ENCODE data around the gene LCP2.

LCP2 gene

DNA sequence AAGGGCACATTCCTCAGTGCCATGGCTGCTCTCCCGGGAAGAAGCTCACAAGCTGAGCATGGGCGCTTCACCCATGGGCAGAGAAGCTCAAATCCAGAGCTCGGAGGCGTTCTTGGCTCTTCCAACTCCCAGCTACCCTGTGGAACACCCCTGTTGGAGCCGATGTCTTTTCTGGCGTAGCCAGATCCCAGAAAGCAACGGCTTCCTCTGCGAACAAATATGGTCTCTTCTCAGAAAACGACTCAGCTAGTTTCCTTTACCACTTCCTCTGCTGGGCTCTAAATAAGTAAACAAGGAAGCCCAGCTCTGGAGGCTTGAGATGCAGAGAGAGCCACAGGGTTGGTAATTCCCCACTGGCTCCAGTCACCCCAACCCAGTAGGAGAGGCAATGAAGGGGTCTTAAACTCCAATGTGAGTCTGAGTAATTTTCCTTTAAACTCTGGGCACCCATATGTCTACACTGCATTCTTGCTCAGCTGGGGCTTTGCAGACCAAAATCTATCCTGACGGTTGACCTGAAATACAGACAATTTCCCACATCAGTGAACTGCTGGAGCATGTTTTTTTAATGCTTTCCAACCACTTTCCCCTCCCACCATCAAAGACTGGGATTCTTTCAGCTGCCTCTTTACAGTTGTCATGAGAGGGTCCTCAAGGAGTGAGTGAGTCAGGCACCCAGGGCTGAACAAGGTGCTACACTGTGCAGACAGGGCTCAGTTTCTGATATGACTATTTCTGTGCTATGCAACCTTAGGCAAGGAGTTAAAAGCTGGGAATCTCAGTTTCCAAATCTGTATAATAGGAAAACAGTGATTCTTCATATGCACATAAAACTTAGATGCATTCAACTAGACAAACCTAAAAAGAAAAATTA, at the start of gene LCP2:
Gene LCP2 (minus strand): TSS at position 189 of the 874 bp plus-strand sequence. CDS start 166 bp downstream, at position 23.
- DNase-seq = peak; percentile 77 to 82

DNA sequence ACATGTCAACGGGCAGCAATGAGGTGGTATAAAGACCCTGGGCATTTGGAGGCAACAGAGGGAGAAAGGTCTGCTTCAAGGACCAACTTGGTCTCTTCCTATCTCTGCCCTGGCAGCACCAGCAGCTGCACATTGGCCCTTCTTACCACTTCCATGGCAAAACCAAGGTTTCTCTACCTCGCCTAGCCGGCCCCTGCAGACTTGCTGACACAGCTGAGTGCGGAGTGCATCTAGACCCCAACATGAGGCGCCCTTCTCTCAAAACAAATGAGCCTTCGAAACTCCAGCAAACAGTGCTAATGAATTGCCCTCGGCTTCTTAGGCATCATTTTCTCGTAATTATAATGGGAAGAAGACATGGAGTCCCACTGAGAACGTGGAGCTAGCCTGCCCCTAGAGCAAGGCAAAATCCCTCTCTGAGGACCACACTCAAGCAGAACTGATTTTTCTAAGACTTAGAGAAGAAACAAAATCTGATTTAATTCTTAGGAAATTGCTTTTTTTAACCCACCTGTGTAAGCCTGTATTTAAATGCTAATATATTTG, 49.5 kb upstream of the LCP2 start:
- no peak for DNase-seq

DNA sequence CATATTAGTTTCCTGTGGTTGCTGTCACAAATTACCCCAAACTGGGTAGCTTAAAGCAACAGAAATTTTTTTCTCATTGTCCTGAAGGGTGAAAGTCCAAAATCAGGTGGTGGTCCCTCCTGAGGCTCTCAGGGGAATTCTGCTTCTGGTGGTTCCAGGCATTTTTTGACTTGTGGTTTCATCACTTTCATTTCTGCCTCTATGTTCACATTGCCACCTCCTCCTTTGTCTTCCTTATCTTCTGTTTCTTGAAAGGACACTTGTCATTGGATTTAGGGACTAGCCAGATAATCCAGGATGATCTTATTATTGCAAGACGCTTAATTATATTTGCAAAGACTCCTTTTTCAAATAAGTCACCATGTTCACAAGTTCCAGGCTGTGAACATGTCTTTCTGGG, 48.4 kb upstream of the LCP2 start:
- DNase-seq = no peak

DNA sequence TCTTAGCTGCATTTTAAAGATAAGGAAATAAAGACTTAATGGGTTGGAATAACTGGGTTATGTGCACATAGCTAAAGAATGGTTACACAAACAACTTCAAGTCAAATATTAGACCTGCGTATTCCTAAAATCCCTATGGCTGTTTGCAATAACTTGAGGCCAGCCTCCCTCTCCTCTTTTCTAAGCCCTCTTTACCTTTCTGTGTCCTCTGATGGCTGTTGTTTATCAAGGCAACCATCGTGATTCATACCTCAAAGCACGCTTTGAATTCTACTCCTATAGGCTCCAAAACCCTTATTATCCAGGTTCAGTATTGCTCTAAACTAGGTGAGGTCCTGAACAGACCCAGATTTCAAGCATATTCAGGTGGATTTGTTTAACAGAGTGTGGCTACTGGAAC, 45.6 kb upstream of the LCP2 start:
- DNase-seq = no peak

- no peak for DNase-seq
These were observed 44.7 kb upstream of the LCP2 start for GRCh38 chr5:170342153-170342725.

DNA sequence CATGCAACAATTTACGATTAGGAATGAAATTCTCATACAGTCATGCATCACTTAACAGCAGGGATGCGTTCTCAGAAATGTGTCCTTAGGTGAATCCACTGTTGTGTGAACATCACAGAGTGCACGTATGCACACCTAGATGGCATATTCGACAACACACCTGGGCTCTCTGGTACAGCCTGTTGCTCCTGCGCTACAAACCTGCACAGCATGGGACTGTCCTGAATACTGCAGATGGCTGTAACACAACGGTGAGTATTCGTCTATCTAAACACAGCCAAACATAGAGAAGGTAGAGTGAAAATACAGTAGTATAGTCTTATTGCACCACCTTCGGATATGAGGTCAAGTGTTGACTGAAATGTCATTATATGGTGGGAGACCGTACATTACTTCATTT, 44.0 kb upstream of the LCP2 start:
- DNase-seq = no peak

DNA sequence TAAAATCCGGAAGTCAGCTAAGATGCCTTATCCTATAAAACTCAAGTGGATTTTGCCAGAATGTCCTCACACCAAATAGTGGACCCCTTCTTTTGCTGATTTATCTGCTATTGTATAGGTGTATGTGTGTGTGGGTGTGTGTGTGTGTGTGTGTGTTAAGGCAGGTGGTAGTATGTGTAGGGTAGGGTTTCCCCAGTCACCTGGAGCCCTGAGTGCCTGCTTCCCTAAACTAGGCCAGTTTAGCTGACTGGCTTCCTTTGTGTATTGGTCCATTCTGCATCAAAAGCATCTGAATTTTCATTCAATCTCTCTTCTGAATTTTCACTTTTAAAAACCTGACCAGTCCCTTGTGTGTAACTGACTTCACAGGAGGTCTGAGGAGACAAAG, 42.2 kb upstream of the LCP2 start:
- DNase-seq = no peak

- DNase-seq = peak; percentile 57 to 68
These were observed 41.6 kb upstream of the LCP2 start for GRCh38 chr5:170338933-170339779.

DNA sequence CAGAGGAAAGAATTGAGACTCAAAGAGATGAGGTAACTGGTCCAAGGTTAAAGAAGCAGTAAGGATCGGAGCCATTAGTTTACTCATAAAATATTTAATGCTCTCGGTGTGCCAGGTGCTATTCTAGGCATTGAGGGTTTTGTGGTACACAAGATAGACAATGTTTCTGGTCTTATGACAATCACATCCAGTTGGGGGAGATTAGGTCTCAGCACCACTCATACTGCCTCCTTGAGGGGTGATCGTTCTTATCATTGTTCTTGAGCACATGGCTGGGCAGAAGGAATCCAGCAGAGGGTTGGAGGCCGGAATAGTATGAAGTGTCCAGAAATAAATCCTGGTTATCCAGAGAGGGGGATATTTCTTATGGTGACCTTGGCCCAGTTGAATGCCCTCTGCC, 40.7 kb upstream of the LCP2 start:
- no peak for DNase-seq

DNA sequence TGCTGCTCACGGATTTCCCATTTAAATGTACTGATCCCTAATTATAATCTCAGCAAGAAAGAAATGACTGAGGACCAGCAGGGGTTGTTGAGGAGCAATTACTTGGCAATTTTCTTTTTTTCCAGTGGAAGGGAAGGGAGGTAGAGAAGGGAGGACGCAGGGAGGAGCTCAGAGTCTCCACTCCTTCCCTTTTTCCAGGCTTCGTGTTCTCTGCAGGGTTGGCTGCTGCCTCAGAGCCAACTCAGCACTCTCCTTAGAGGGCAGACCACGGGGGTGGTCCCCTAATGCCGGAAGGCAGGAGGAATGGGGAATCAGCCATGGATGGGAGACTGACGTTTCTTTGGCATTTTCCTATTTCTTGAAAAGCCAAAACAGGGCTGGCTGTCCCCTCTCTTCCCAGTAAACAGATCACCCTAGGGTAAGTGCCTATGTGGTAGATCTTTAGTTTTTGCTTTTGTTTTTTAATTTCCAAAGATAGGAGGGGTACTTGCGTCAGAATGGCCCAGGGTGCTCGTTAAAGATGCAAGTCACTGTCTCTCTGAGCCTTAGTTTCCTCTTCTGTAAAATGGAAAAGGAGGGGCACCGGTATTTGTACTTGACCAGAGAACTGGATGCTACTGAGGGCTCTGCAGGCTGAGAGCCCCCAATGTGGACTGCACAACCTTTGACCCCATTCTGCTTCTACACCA, 39.6 kb upstream of the LCP2 start:
- no peak for DNase-seq

- no peak for DNase-seq
These were observed 38.5 kb upstream of the LCP2 start for GRCh38 chr5:170336065-170336464.

DNA sequence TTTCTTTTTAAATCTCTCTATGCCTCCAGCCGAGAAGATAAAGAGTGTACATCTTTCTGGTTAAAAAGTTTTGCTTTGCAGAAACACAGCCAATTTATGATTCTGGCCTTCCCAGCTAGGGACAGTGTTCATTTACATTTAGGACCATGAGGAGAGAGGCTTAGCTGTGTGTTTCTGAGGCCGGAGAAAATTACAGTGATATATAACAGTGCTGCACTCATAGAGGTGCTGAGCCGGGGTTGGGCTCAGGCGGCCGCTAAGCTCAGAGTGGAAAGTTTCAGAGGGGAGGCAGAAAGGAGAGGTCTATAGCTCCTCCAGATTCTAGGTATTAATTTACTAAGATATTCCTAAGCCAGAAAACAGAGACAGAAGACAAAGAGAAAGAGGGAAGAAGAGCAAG, 37.0 kb upstream of the LCP2 start:
- DNase-seq = no peak

DNA sequence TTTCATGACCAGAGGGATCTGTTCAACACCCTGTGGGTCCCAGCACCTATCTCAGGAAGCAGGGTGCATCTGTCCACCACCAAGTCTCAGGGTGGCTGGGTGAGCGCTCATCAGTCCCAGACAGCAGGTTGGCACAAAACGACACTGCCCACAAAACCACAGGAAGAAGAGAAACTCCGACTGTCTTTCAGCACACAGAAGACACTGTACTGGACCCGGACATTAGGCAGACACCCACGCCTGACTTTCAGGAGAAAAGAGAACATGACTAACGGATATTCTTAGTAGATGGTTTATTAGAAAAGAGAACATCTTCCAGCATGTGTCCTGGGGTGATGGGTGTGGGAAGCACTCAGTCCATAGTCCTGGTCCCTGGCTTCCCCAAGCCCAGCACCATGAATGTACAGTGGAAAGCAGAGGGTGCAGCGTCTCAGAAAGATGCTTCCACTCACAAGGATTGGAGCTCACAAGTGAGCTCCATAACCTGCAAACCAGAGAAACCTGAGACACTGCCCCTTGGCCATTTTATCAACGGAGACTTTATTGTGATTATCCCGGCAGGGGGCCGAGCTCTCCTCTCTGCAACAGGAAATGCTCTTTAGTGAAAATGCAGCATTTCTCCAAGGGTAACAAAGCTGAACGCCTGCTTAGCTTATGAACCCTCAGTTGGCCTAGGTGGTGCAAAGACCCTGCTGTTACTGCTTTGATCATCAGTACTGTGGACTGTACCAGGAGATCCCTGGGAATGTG, 35.8 kb upstream of the LCP2 start:
- DNase-seq = peak; percentile 97 to 98

DNA sequence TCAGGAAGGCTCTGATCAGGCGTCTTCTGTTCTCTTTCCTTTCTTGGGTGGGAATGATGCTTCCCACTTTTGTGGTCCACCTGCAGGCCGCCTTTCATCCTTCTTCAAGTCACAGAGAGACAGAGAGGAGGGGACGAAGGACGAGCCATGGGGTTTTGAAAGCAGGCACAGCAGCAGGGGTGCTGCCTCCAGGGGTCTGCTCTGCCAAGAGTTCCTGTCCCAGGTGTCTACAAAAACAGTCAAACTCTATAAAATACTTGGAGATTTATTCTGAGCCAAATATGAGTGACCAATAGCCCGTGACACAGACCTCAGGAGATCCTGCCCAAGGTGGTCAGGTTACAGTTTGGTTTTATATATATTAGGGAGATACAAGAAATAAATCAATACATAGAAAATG, 34.5 kb upstream of the LCP2 start:
- no peak for DNase-seq

DNA sequence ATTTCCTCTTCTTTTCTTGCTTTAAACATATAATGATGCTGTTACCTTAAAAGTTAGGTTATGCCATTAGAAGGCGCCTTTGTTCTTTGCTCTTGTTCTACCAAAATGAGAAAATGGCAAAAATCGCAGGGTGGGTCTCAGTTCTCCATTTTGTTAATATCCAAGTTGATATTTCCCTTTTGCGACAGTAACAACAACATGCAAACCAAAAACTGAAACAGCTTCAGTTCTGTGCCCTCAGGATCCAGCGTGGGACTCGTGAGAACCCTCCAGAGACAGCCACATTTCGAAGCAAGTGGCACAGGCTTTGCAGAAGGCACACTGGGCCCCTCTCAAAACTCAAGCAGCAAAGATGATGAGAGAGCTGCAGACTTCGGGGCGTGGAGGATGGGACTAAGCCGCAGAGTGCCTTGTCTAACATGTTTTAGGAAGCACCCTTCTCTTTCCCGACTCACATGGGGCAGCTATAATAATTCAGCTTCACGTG, 33.0 kb upstream of the LCP2 start:
- DNase-seq = peak in 1 of 2 experiments; percentile 74

DNA sequence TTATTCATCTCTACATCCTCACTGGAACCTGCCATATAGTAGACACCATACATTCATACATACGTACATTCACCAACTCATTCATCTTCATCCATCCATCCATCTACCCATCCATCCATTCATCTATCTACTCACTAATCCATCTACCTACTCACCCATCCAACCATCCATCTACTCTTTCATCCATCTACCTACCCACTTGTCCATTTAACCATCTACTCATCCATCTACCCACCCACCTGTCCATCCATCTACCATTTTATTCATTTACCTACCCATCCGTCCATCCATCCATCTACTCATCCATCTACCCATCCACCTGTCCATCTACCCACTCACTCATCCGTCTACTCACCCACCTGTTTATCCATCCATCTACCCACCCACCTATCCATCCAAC, 31.9 kb upstream of the LCP2 start:
- DNase-seq = no peak

DNA sequence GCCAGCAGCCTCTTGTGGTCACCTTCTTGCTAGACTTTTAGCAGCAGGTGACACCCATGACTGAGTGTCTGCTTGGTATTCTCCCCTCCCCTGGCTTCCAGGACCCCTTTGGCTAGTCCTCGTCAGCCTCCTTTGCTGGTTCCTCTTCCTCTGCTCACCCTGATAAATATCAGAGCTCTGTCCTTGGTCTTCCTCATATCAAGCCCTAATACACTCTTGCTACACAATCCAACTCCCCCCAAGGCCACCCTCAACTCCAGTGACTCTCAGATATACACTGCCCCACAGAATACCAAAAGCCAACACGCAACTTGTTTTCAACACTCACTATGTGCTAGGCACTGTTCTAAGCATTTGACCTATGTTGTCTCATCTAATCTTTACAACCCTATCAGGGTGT, 30.3 kb upstream of the LCP2 start:
- DNase-seq = peak in 1 of 2 experiments; percentile 40

GRCh38 chr5:170327168-170327567, 29.6 kb upstream of the LCP2 start:
- no peak for DNase-seq

DNA sequence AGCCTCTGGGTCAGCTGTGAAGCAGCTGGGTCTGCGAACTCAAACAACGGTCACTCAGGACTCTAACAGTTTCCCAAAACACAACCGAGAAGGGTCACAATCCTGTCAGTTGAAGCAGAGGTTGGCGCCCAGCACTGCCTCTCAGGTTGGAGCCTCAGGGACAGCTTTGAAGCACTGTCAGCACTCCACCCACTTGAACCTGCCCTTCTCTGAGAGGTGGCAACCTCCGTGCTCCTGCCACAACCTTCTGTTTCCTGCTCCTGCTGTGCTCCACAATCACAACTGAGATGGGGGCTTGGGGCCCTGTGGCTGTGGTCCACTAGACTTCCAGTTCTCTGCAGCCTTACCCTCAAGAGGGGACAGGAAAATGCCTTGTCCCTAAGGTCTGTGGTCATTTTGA, 21.7 kb upstream of the LCP2 start:
- no peak for DNase-seq

- no peak for DNase-seq
These were observed 19.9 kb upstream of the LCP2 start for GRCh38 chr5:170317499-170317898.

DNA sequence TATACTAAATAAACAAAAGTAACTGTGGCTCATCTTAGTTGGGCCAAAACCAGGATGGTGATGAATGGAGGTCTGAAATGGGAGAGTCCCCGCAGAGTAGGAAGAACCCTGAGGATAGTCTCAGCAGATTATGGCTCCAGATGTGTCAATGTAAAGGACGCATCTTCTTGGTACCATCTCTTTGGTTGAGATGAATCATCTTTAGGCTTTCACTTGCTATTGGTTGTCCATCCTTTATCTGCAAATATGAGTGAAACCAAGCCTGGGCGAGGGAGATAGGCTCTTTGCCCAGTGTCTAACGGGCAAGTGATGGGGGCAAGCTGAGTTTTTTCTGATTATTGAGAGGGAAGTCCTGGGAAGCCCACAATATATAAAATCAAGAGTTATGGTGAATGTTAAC, 19.4 kb upstream of the LCP2 start:
- DNase-seq = no peak

- DNase-seq = no peak
These were observed 17.6 kb upstream of the LCP2 start for GRCh38 chr5:170315154-170315553.
